NT2/D1 (cell line): ENCODE results near the gene GAA.

ENCODE experiments used
- SUZ12 ChIP-seq: IDR thresholded peaks from 2 replicates; pipeline ENCODE4 v1.6.1; 2011; ENCODE audit not compliant: insufficient read length, insufficient read depth; ENCODE audit errors: extremely low read depth
- YY1 ChIP-seq: IDR thresholded peaks from 2 replicates; pipeline ENCODE4 v1.6.1; 2011; ENCODE audit not compliant: insufficient read length, insufficient read depth
- ZNF274 ChIP-seq: IDR thresholded peaks from 2 replicates; pipeline ENCODE4 v1.6.1; 2011; ENCODE audit warnings: mild to moderate bottlenecking, low read depth, low read length

DNA sequence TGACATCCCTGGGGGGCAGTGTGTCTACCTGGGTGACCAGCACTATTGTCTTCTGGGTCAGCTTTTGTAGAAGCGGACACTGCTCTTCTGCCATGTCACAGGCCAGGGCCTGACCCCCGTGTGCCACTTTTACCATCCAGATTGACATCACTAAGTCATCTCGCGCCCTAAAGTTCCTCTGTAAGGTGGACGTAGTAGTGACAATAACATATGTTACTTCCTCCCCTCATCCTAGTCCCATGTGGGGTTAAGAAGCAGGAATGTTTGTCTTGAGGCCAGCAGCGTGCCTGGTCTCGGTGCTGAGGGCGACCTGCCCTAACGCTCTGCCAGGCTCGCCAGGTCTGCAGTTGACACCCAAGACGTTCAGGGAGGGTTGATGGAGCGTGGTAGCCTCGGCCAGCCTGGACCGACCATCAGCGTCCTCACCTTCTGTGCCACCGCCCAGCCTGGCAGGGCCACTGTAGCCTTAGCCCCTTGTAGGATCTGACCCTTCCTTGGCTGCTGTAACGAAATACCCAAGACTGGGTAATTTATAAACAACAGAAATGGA lies 20.7 kb downstream of the GAA start:
- TF ChIP-seq ZNF274 (no peak), YY1 (no peak), SUZ12 (no peak)
